Ishikawa (cell line): ENCODE data around the gene ANKRD28.

Experiments used
- FOXM1 ChIP-seq: IDR thresholded peaks from 2 replicates; pipeline ENCODE4 v1.6.1; 2012; ENCODE audit warnings: low read depth, borderline replicate concordance
- TF ChIP-seq, protein P1 (sequence below): IDR thresholded peaks from 2 replicates; pipeline ENCODE4 v1.6.1; 2012

DNA sequence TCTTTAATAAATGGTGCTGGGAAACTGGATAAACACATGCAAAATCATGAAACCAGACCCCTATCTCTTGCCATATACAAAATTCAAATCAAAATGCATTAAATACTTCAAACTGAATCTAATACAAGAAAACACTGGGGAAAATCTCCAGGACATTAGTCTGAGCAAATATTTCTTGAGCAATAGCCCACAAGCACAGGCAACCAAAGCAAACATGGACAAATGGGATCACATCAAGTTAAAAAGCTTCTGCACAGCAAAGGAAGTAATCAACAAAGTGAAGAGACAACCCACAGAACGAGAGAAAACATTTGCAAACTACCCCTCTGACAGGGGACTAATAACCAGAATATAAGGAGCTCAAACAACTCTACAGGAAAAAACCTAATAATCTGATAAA, 6.3 kb downstream of the ANKRD28 start:
- no peak for TF ChIP-seq FOXM1
- TF ChIP-seq, protein P1, sequence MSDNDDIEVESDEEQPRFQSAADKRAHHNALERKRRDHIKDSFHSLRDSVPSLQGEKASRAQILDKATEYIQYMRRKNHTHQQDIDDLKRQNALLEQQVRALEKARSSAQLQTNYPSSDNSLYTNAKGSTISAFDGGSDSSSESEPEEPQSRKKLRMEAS, result no peak
